ENCODE data around the gene MAGEC3.

Gene MAGEC3

DNA sequence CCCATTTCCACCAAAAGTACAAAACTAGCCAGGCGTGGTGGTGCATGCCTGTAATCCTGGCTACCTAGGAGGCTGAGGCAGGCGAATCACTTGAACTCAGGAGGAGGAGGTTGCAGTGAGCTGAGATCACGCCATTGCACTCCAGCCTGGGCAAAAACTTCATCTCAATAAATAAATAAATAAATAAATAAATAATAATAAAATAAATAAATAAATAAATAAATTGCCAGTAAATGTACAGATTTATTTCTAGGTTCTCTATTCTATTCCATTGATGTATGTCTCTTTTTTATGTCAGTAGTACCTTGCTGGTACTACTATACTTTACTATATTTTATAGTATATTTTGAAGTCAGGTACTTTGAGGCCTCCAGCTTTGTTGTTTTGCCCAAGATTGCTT is 109.2 kb downstream of the MAGEC3 start:
- no peak for DNase-seq

All from NCI-H1417 treated with DMSO at 0.1 percent for 48 hours (cell line).